Measurements from ENCODE around the gene C9.
"Not testable (repeated sequence)": the region's sequence is repeated elsewhere in the genome, so short reads cannot be mapped to it uniquely, and the experiment has no call there.

The C9 gene

DNA sequence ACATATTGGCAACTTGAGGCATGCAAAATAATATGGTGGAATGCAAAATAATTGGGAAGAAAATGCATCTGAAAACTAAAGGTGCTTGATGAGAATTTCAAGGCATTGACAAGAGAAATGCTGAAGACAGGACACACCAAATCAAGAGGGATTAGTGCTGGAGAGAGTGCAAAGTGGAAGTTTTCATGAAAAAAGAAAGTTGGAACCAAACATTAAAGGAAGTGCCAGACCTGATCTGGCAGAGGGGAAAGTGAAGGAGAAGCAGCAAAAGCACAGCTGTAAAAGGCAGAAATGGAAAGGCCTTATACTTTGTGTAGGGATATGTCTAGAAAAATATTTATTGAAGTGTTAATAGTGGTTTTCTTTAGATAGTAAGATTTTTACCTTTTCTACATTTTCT is 109.6 kb downstream of the C9 start:
- Histone ChIP-seq H4K20me1 (no peaks in the 10 kb centered on the region), H3K9ac (no peak overlapping the region), H3K4me3 (no peak overlapping the region), H3K4me1 (peaks cover 0 to 35% (median 0%) of the 10 kb centered on the region in 10 experiments; a peak in 6 of 20 replicates), H3K27ac (no peak overlapping the region), H3K27me3 (no peaks in the 10 kb centered on the region), H3K9me3 (replicated peaks in 1 of 11) (peaks cover 10 to 19% (median 11%) of the 10 kb centered on the region in 11 experiments), H3K4me2 (peak overlapping the region in 2 of 11 experiments; percentile 58 to 77; a peak in 3 of 22 replicates), H3K36me3 (peaks cover 0 to 11% (median 0%) of the 10 kb centered on the region in 11 experiments; a peak in 4 of 22 replicates)
- TF ChIP-seq Cebpa-rat (IDR thresholded peaks at IDR 0.05): no peak

GRCh38 chr5:39253196-39253595 is 111.1 kb downstream of the C9 start:
- Histone ChIP-seq H3K36me3 (peaks cover 0 to 24% (median 0%) of the 10 kb centered on the region in 11 experiments; a peak in 5 of 22 replicates), H3K4me1 (peaks cover 0 to 35% (median 0%) of the 10 kb centered on the region in 10 experiments; a peak in 6 of 20 replicates), H3K9me3 (replicated peaks in 1 of 11) (peaks cover 18 to 34% (median 24%) of the 10 kb centered on the region in 11 experiments), H3K9ac (no peak overlapping the region), H3K27ac (no peak overlapping the region), H4K20me1 (no peaks in the 10 kb centered on the region), H3K4me2 (no peak overlapping the region), H3K27me3 (no peaks in the 10 kb centered on the region), H3K4me3 (no peak overlapping the region)
- no peak for TF ChIP-seq Cebpa-rat (IDR thresholded peaks at IDR 0.05)

- H3K9me3 ChIP-seq (replicated peaks in 1 of 11): peaks cover 18 to 49% (median 24%) of the 10 kb centered on the region in 11 experiments
- H3K27ac ChIP-seq: no peak overlapping the region
- TF ChIP-seq Cebpa-rat (IDR thresholded peaks at IDR 0.05): no peak
- no peaks in the 10 kb centered on the region for H4K20me1 ChIP-seq
- H3K9ac ChIP-seq: no peak overlapping the region
- no peaks in the 10 kb centered on the region for H3K27me3 ChIP-seq
- H3K4me2 ChIP-seq: no peak overlapping the region
- no peak overlapping the region for H3K4me3 ChIP-seq
- peaks cover 0 to 7% (median 0%) of the 10 kb centered on the region in 10 experiments; a peak in 5 of 20 replicates for H3K4me1 ChIP-seq
- H3K36me3 ChIP-seq: peaks cover 0 to 24% (median 0%) of the 10 kb centered on the region in 11 experiments; a peak in 5 of 22 replicates
These were observed 114.6 kb downstream of the C9 start for GRCh38 chr5:39249564-39250274.

DNA sequence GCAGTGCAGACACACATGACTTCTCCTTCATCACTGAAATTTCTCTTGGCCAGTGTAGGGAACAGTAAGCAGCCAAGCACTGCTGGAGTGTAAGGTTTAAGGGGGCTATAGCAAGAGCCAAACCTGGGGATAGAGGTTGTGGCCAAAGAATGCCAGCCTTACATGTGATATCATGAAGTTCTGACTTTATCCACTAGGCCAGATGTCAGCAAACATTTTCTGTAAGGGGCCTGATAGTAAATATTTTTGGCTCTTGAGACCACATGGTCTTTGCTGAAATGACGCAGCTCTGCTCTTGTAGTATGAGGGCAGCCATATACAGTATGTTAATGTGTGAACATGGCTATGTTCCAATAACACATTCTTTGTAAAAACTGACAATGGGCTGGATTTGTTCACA is 115.2 kb downstream of the C9 start:
- H3K4me3 ChIP-seq: no peak overlapping the region
- H3K27me3 ChIP-seq: no peaks in the 10 kb centered on the region
- peaks cover 0 to 24% (median 0%) of the 10 kb centered on the region in 11 experiments; a peak in 5 of 22 replicates for H3K36me3 ChIP-seq
- peaks cover 18 to 56% (median 24%) of the 10 kb centered on the region in 11 experiments for H3K9me3 ChIP-seq (replicated peaks in 1 of 11)
- TF ChIP-seq Cebpa-rat (IDR thresholded peaks at IDR 0.05): no peak
- H3K4me1 ChIP-seq: peaks cover 0 to under 1% (median 0%) of the 10 kb centered on the region in 10 experiments; a peak in 2 of 20 replicates
- no peak overlapping the region for H3K9ac ChIP-seq
- H3K4me2 ChIP-seq: no peak overlapping the region
- H4K20me1 ChIP-seq: no peaks in the 10 kb centered on the region
- no peak overlapping the region for H3K27ac ChIP-seq

DNA sequence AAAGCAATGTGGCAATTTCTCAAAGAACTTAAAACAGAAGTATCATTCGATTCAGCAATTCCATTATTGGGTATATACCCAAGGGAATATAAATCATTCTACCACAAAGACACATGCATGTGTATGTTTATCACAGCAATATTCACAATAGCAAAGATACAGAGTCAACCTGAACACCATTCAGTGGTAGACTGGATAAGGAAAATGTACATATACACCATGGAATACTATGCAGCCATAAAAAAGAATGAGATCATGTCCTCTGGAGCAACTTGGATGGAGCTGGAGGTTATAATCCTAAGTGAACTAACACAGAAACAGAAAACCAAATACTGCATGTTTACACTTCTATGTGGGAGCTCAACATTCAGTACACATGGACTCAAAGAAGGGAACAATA is 123.5 kb downstream of the C9 start:
- H3K4me3 ChIP-seq: no peak overlapping the region
- TF ChIP-seq Cebpa-rat (IDR thresholded peaks at IDR 0.05): no peak
- no peak overlapping the region for H3K4me2 ChIP-seq
- H3K9ac ChIP-seq: no peak overlapping the region
- H3K27ac ChIP-seq: no peak overlapping the region
- H3K9me3 ChIP-seq (replicated peaks in 1 of 11): peaks cover 16 to 43% (median 20%) of the 10 kb centered on the region in 11 experiments; a peak in 20 of 22 replicates
- peaks cover 0 to 11% (median 0%) of the 10 kb centered on the region in 10 experiments; a peak in 4 of 20 replicates for H3K4me1 ChIP-seq
- H4K20me1 ChIP-seq: no peaks in the 10 kb centered on the region
- no peaks in the 10 kb centered on the region for H3K27me3 ChIP-seq
- no peaks in the 10 kb centered on the region for H3K36me3 ChIP-seq

DNA sequence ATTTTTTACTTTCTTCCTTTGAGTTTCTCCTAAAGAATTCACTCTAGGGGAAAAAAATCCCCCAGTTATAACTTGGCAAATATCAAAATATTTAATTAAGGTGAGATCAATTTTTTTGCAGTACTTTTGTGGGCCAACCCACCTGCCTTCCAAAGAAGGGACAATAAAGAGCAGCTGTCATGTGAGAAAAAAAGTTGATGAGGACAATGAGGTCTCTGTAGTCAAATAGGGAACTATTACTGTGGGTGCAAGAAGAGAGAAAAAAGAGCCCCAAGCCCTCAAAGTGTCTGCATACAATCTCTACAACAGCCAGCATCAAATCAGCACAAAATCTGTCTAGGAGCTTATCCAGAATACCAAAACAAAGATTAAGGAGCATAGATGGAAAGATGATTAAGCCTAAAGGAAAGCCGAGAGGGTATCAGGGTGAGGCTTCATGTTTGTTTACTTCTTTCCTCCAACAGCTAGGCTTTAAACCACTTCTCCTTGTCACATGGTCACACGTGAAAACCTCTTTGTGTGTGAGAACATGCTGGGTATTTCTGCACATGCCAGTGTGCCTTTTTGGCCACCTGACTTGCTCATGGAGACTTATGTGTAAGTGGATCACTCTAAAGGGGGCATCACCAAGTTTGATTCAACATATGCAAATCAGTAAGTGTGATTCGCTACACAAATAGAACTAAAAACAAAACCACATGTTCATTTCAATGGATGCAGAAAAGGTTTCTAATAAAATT is 125.8 kb downstream of the C9 start:
- no peaks in the 10 kb centered on the region for H3K27me3 ChIP-seq
- H3K36me3 ChIP-seq: no peaks in the 10 kb centered on the region
- H3K4me2 ChIP-seq: peak overlapping the region in 2 of 11 experiments; percentile 17 to 53; a peak in 3 of 22 replicates
- TF ChIP-seq Cebpa-rat (IDR thresholded peaks at IDR 0.05): no peak
- no peak overlapping the region for H3K27ac ChIP-seq
- H3K9ac ChIP-seq: no peak overlapping the region
- H3K4me1 ChIP-seq: peaks cover 0 to 11% (median 0%) of the 10 kb centered on the region in 10 experiments; a peak in 4 of 20 replicates
- no peak overlapping the region for H3K4me3 ChIP-seq
- peaks cover 16 to 26% (median 20%) of the 10 kb centered on the region in 11 experiments; a peak in 20 of 22 replicates for H3K9me3 ChIP-seq (replicated peaks in 1 of 11)
- H4K20me1 ChIP-seq: no peaks in the 10 kb centered on the region

DNA sequence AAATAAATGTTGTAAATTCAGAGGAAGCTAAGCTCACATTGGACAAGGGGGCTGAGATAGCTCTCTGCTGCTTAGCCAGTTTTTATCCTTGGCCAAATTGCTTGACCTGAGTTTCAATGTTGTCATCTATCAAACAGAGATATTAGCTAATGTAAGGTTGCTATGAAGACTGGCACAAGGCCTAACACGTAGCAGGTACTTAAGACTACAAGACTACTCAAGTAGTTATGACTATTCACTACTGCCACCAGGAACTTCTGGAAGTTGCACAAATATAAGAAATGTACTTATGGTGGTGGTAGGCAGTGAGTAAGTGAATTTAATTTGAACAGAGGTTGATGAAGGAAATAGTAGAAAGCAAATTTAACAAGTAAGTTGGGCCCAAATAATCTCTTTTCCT is 127.6 kb downstream of the C9 start:
- H3K27me3 ChIP-seq: no peaks in the 10 kb centered on the region
- H3K9me3 ChIP-seq (replicated peaks in 1 of 11): peaks cover 14 to 24% (median 18%) of the 10 kb centered on the region in 11 experiments; a peak in 20 of 22 replicates
- H3K36me3 ChIP-seq: no peaks in the 10 kb centered on the region
- peaks cover 0 to 18% (median 0%) of the 10 kb centered on the region in 10 experiments; a peak in 4 of 20 replicates for H3K4me1 ChIP-seq
- H4K20me1 ChIP-seq: no peaks in the 10 kb centered on the region
- H3K27ac ChIP-seq: no peak overlapping the region
- no peak overlapping the region for H3K4me3 ChIP-seq
- TF ChIP-seq Cebpa-rat (IDR thresholded peaks at IDR 0.05): no peak
- H3K9ac ChIP-seq: no peak overlapping the region
- H3K4me2 ChIP-seq: no peak overlapping the region

- Histone ChIP-seq H3K4me3 (no peak overlapping the region), H3K36me3 (no peaks in the 10 kb centered on the region), H3K9ac (no peak overlapping the region), H3K9me3 (replicated peaks in 1 of 11) (peaks cover 3 to 13% (median 9%) of the 10 kb centered on the region in 11 experiments; a peak in 17 of 22 replicates), H4K20me1 (no peaks in the 10 kb centered on the region), H3K4me2 (no peak overlapping the region), H3K4me1 (peaks cover 0 to 28% (median 0%) of the 10 kb centered on the region in 10 experiments; a peak in 4 of 20 replicates), H3K27me3 (no peaks in the 10 kb centered on the region), H3K27ac (no peak overlapping the region)
- TF ChIP-seq Cebpa-rat (IDR thresholded peaks at IDR 0.05): no peak
These were observed 128.6 kb downstream of the C9 start for GRCh38 chr5:39235648-39236047.

- H3K27ac ChIP-seq; H3K9me3 ChIP-seq (replicated peaks in 1 of 11); H4K20me1 ChIP-seq; H3K27me3 ChIP-seq; H3K36me3 ChIP-seq; H3K9ac ChIP-seq; H3K4me3 ChIP-seq; H3K4me2 ChIP-seq: not testable (repeated sequence)
- peaks cover 0 to 29% (median 0%) of the 10 kb centered on the region in 10 experiments; a peak in 4 of 20 replicates for H3K4me1 ChIP-seq
These were observed 129.8 kb downstream of the C9 start for GRCh38 chr5:39234494-39234893.
